ENCODE measurements around the gene LEF1. TPM values are rescaled to one million over a fixed set of nuclear protein-coding genes. Genes with fewer than 3 reads are reported as not detected.

LEF1 gene
- total RNA-seq, 1 experiment from 2014 or later, result 2.8 TPM

DNA sequence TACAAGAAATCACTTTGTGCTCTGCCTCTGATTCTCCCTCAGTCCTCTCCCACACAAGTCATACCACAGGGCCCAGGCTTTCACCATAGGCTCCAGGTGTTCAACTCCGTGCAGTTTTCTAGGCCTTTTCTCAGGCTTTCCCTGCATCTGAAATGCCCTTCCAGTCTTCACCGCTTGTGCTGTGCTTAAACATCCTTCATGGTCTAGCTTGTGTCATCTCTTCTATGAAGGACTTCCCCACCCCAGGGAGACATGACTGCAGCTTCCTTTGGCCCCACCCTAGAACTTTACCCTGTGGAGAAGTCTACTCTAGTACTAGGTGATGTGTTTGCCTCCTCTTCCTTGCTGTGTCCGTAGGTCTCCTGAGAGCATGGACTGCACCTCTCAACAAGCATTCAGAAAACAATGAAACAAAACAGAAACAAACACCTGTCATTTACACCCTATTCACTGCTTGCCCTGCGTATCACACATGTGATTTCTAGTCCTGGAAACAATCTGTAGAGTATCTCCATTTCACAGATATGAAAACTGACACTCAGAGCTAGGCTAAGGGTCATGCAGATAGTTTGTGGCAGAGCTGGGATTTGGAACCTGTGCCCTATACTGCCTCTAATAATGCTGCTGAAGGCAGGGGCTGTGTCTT, 22.7 kb upstream of the LEF1 start:
- H2AFZ ChIP-seq, result no peak overlapping the region
- ChIA-PET CTCF (no interaction called here), POLR2A (ENCODE audit: unreplicated experiment) (no interaction called here)
- no peak overlapping the region for H3K4me2 ChIP-seq
- H3K79me2 ChIP-seq (ENCODE audit: low read depth), result no peaks in the 10 kb centered on the region
- H3K4me3 ChIP-seq, result no peak overlapping the region
- H3K36me3 ChIP-seq (ENCODE audit: low read depth), result no peaks in the 10 kb centered on the region
- TF ChIP-seq, protein P1, sequence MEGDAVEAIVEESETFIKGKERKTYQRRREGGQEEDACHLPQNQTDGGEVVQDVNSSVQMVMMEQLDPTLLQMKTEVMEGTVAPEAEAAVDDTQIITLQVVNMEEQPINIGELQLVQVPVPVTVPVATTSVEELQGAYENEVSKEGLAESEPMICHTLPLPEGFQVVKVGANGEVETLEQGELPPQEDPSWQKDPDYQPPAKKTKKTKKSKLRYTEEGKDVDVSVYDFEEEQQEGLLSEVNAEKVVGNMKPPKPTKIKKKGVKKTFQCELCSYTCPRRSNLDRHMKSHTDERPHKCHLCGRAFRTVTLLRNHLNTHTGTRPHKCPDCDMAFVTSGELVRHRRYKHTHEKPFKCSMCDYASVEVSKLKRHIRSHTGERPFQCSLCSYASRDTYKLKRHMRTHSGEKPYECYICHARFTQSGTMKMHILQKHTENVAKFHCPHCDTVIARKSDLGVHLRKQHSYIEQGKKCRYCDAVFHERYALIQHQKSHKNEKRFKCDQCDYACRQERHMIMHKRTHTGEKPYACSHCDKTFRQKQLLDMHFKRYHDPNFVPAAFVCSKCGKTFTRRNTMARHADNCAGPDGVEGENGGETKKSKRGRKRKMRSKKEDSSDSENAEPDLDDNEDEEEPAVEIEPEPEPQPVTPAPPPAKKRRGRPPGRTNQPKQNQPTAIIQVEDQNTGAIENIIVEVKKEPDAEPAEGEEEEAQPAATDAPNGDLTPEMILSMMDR (conservative IDR thresholded peaks at IDR 0.05), result no peak
- TF ChIP-seq EZH2 (IDR thresholded peaks at IDR 0.05; ENCODE audit: low read depth), result no peak
- no peaks in the 10 kb centered on the region for H3K9me2 ChIP-seq (ENCODE audit: insufficient read depth)
- DNase-seq, result no peak
- no peaks in the 10 kb centered on the region for H3K9me3 ChIP-seq (ENCODE audit: insufficient read depth, low read depth)
- H4K20me1 ChIP-seq (ENCODE audit: insufficient read depth), result no peaks in the 10 kb centered on the region
- no peak overlapping the region for H3K27ac ChIP-seq
- H3F3A ChIP-seq (ENCODE audit: insufficient read depth, low read depth), result no peaks in the 10 kb centered on the region
- H3K4me1 ChIP-seq (replicated peaks; ENCODE audit: insufficient read depth), result no peaks in the 10 kb centered on the region
- no peaks in the 10 kb centered on the region for H3K27me3 ChIP-seq (ENCODE audit: insufficient read depth, low read depth)
- intact Hi-C loops (cut with micrococcal nuclease; ENCODE audit: unreplicated experiment), result no loop called here
- BruUV-seq (replicated peaks), result no TSS peak

DNA sequence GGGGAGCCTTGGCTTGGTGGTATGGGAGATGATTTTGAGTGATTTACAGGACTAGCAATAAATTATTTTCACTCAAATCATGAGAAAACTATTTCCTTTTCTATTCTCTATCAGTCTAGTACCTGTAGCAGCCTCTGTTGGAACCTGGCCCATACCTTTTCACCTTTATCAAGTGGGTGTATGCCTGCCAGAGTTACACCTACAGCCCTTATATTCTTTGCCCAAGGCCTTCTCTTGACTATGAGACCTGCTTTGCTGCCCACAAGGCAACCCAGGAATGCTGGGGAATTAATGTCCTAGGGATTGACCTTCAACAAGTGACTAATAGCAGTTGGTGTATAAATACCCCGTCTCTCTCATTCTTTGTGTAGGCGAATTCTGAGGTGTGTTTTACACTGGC, 20.0 kb upstream of the LEF1 start:
- H3F3A ChIP-seq (ENCODE audit: insufficient read depth, low read depth), result no peaks in the 10 kb centered on the region
- no peak for TF ChIP-seq EZH2 (IDR thresholded peaks at IDR 0.05; ENCODE audit: low read depth)
- TF ChIP-seq, protein P1 (conservative IDR thresholded peaks at IDR 0.05), result no peak
- H3K4me3 ChIP-seq, result no peak overlapping the region
- no peaks in the 10 kb centered on the region for H3K27me3 ChIP-seq (ENCODE audit: insufficient read depth, low read depth)
- no peak overlapping the region for H3K4me2 ChIP-seq
- H3K27ac ChIP-seq, result no peak overlapping the region
- H3K4me1 ChIP-seq (replicated peaks; ENCODE audit: insufficient read depth), result no peaks in the 10 kb centered on the region
- H3K79me2 ChIP-seq (ENCODE audit: low read depth), result no peaks in the 10 kb centered on the region
- H3K36me3 ChIP-seq (ENCODE audit: low read depth), result no peaks in the 10 kb centered on the region
- DNase-seq, result no peak
- H2AFZ ChIP-seq, result no peak overlapping the region
- CTCF ChIA-PET, result no interaction called here
- BruUV-seq (replicated peaks), result no TSS peak
- intact Hi-C loops (cut with micrococcal nuclease; ENCODE audit: unreplicated experiment), result no loop called here
- no peaks in the 10 kb centered on the region for H4K20me1 ChIP-seq (ENCODE audit: insufficient read depth)
- no peaks in the 10 kb centered on the region for H3K9me2 ChIP-seq (ENCODE audit: insufficient read depth)
- POLR2A ChIA-PET (ENCODE audit: unreplicated experiment), result no interaction called here
- no peaks in the 10 kb centered on the region for H3K9me3 ChIP-seq (ENCODE audit: insufficient read depth, low read depth)

DNA sequence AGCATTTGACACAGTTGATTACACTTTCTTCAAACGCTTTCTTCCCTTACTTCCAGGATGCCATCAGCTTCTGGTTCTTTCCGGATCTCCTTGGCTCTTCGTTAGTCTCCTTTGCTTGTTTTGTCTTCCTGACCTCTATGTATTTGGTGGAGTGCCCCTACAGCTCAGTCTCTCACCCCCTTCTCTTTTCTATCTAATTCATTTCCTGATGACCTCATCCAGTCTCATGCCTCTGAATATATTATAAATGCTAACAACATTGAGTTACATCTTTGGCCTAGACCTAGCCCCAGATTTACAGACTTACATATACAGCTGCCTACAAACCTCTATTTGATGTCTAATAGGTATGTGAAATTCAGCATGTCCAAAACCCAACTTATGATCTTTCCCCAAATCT, 16.5 kb upstream of the LEF1 start:
- Histone ChIP-seq H3F3A (ENCODE audit: insufficient read depth, low read depth) (no peaks in the 10 kb centered on the region), H3K79me2 (ENCODE audit: low read depth) (no peaks in the 10 kb centered on the region), H3K27me3 (ENCODE audit: insufficient read depth, low read depth) (no peaks in the 10 kb centered on the region), H3K27ac (no peak overlapping the region), H3K9me2 (ENCODE audit: insufficient read depth) (no peaks in the 10 kb centered on the region), H3K4me1 (replicated peaks; ENCODE audit: insufficient read depth) (no peaks in the 10 kb centered on the region), H3K36me3 (ENCODE audit: low read depth) (no peaks in the 10 kb centered on the region), H3K4me2 (no peak overlapping the region), H3K4me3 (no peak overlapping the region), H2AFZ (no peak overlapping the region), H3K9me3 (ENCODE audit: insufficient read depth, low read depth) (no peaks in the 10 kb centered on the region), H4K20me1 (ENCODE audit: insufficient read depth) (no peaks in the 10 kb centered on the region)
- BruUV-seq (replicated peaks), result no TSS peak
- ChIA-PET POLR2A (ENCODE audit: unreplicated experiment) (no interaction called here), CTCF (no interaction called here)
- TF ChIP-seq, protein P1 (conservative IDR thresholded peaks at IDR 0.05), result no peak
- no peak for TF ChIP-seq EZH2 (IDR thresholded peaks at IDR 0.05; ENCODE audit: low read depth)
- intact Hi-C loops (cut with micrococcal nuclease; ENCODE audit: unreplicated experiment), result no loop called here
- no peak for DNase-seq
